Mucosa of stomach (tissue), 1 donor: ENCODE data around the gene MCRS1.
"Not testable (repeated sequence)": the region's sequence is repeated elsewhere in the genome, so short reads cannot be mapped to it uniquely, and the experiment has no call there.

ENCODE experiments used
- H3K27me3 ChIP-seq: one replicate; pipeline ENCODE4 v1.7.0; 2013; ENCODE audit warnings: mild to moderate bottlenecking, low read length; ENCODE audit not compliant: control insufficient read depth, insufficient read depth
- H3K36me3 ChIP-seq: one replicate; pipeline ENCODE4 v1.7.0; 2013; ENCODE audit warnings: low read length; ENCODE audit not compliant: control insufficient read depth, insufficient read depth
- H3K4me1 ChIP-seq: one replicate; pipeline ENCODE4 v1.7.0; 2013; ENCODE audit warnings: mild to moderate bottlenecking, low read length; ENCODE audit not compliant: control insufficient read depth, insufficient read depth
- H3K4me3 ChIP-seq: one replicate; pipeline ENCODE4 v1.7.0; 2013; ENCODE audit warnings: low read length
- H3K9ac ChIP-seq: one replicate; pipeline ENCODE4 v1.7.0; 2013; ENCODE audit warnings: mild to moderate bottlenecking, low read length, moderate library complexity
- H3K9me3 ChIP-seq: one replicate; pipeline ENCODE4 v1.7.0; 2013; ENCODE audit warnings: mild to moderate bottlenecking, low read length, moderate library complexity; ENCODE audit not compliant: control insufficient read depth
- donor health status: Pancreatic carcinoma.

The MCRS1 gene

DNA sequence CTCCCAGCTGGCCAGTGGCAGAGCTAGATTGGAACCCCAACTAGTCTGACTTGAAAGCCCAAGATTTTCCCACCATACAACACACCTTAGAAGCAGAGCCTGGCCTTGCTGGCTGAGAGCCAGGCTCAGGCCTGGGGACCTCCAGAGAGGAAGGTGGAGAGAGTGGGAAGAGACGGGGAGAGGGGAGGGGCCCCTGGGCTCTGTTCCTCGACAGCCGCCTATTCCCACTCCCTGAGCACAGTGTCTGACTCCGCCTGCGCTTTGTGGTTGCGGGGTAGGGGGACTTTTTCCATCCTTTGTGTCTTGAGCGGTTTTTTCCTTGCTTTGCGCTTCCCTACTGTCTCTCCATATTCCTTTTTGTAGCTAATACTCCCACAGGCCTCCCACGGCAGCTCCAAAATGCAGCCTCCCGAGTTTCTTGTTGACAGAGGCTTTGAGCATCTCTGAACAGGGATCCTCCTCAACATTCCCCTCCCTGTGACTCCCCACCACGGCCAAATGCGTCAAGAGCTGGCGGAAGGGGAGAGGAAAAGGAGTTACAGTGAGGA lies 33.1 kb downstream of the MCRS1 start:
- Histone ChIP-seq H3K4me3 (no peak overlapping the region), H3K36me3 (no peaks in the 10 kb centered on the region), H3K9me3 (no peaks in the 10 kb centered on the region), H3K4me1 (peaks cover 11% of the 10 kb centered on the region), H3K27me3 (peaks cover 29% of the 10 kb centered on the region), H3K9ac (no peak overlapping the region)

DNA sequence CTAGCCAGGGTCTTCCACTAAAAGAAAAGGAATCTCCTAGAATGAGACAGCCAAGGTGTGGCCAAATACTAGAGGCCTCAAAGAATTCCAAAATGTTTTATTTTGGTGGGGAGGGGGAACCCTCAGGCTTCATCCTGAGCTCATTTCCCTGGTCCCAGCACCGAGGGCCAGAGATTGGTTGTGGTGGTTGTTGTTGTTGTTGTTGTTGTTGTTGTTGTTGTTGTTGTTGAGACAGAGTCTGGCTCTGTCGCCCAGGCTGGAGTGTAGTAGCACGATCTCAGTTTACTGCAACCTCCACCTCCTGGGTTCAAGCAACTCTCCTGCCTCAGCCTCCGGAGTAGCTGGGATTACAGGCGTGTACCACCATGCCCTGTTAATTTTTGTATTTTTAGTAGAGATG lies 33.8 kb downstream of the MCRS1 start:
- H3K9ac ChIP-seq, H3K9me3 ChIP-seq, H3K36me3 ChIP-seq, H3K4me3 ChIP-seq: not testable (repeated sequence)
- H3K27me3 ChIP-seq: peaks cover 22% of the 10 kb centered on the region
- H3K4me1 ChIP-seq: peaks cover 11% of the 10 kb centered on the region

DNA sequence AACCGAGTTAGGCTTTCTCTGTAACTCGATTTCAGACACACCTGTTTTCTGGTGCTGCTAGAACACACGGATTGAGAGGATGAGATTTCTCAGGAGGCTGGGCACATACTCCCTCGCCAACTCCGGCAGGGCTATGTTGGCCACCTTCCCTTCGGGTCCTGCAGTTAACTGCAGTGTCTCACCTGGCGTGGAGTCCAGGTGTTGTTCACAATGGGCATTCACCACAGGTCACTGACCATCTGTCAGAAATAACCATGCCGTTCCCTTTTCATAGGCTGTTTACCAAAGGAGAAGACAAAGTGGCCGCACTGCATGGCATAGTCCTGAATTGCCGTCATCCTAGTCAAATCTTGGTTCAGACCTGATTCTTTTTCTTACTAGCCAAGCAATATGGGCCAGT lies 34.6 kb downstream of the MCRS1 start:
- peaks cover 10% of the 10 kb centered on the region for H3K4me1 ChIP-seq
- peaks cover 20% of the 10 kb centered on the region for H3K27me3 ChIP-seq
- no peaks in the 10 kb centered on the region for H3K36me3 ChIP-seq
- no peaks in the 10 kb centered on the region for H3K9me3 ChIP-seq
- no peak overlapping the region for H3K4me3 ChIP-seq
- H3K9ac ChIP-seq: no peak overlapping the region

DNA sequence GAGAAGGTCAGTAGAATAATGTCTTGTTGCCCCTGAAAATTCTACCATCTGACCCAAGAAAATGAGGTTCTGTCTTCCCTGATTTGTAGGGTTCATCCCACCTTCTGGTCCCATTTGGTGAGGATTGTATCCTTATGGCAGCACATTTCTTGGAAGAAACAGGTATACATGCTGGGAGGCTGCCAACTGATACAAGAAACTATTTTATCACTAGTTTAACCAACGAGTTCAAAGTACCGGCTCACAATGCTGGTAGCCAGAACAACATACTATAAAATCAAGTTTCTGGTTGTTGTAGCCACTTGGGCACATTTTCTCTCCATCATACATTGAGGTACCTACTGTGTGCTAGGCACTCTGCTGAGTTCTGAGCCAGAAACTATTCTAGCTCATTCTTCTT lies 36.2 kb downstream of the MCRS1 start:
- Histone ChIP-seq H3K9ac (no peak overlapping the region), H3K36me3 (no peaks in the 10 kb centered on the region)

DNA sequence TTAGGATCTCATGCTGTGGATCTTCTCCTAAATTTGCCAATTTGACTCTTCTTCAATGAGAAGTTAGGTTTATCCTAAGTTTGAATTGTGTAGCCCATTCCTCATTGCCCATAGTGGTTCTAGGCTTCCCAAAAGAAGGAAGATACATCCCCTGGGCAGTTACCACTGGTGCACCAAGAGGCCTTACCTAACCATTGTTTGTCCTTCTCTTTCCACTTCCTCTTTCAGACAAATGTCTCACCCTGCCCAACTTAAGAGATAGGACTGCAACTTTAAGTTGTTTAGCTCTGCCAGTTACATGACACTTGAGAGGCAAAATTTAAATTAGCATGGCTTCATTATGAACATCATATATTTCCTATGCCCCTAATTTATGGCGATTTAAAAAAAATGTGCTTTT lies 38.5 kb downstream of the MCRS1 start:
- no peak overlapping the region for H3K9ac ChIP-seq

More for the DNA sequence above, 36.2 kb downstream of the MCRS1 start:
- H3K4me1 ChIP-seq: no peaks in the 10 kb centered on the region
- peaks cover 4% of the 10 kb centered on the region for H3K27me3 ChIP-seq
- H3K9me3 ChIP-seq: no peaks in the 10 kb centered on the region
- H3K4me3 ChIP-seq: no peak overlapping the region

DNA sequence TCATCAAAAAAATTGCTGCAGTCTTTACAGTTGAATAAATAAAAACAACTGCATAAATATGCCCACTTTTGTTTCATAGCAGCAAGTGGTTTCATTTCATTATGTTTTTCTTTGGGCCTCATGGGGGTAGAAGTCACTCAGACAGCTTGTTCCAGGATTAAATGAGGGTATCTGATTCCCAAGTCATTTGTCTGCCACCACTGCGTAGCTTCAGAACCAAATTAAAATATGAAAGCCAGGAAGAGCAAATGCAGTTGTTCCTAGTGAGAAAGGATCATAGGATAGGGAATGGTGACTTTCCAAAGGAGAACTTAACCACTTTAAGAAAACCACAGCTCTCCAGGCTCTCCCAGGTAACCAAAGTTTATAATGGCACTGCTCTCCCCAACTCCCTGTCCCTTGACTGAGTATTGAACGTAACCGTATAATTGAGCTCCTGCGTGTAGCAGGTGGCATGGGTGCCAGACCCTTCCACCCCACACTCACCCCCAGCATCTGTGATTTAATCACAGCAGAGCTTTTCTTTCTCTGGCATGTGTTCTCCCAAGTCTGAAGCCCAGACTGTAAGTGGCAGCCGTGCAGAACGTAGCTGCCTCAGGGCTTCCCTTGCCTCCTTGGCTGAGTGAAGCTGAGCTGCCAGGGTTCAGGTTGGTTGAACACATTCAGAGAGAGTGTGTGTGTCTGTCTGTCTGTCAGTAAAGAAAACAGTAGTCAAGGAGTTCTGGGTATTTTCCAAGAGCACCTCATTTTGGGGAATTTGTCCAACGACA lies 40.4 kb downstream of the MCRS1 start:
- Histone ChIP-seq H3K9me3 (no peaks in the 10 kb centered on the region), H3K4me1 (no peaks in the 10 kb centered on the region), H3K36me3 (no peaks in the 10 kb centered on the region), H3K27me3 (no peaks in the 10 kb centered on the region), H3K9ac (no peak overlapping the region), H3K4me3 (no peak overlapping the region)

More for the DNA sequence above, 38.5 kb downstream of the MCRS1 start:
- no peaks in the 10 kb centered on the region for H3K27me3 ChIP-seq
- H3K36me3 ChIP-seq: no peaks in the 10 kb centered on the region
- H3K4me1 ChIP-seq: no peaks in the 10 kb centered on the region
- H3K9me3 ChIP-seq: no peaks in the 10 kb centered on the region
- no peak overlapping the region for H3K4me3 ChIP-seq

DNA sequence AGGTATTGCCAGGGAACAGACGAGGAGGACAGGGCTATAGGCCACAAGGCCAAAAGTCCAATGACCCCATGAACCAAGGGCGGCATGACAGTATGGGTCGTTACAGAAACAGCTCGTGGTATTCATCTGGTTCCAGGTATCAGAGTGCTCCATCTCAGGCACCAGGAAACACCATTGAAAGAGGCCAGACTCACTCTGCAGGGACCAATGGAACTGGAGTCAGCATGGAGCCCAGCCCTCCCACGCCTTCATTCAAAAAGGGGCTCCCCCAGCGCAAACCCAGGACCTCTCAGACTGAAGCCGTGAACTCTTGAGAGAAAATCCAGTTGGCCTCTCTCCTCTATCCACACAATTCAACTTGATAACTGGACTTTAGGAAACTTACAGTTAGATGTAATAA lies 42.0 kb downstream of the MCRS1 start:
- Histone ChIP-seq H3K9me3 (no peaks in the 10 kb centered on the region), H3K4me1 (no peaks in the 10 kb centered on the region), H3K4me3 (no peak overlapping the region), H3K27me3 (no peaks in the 10 kb centered on the region), H3K9ac (no peak overlapping the region), H3K36me3 (no peaks in the 10 kb centered on the region)

DNA sequence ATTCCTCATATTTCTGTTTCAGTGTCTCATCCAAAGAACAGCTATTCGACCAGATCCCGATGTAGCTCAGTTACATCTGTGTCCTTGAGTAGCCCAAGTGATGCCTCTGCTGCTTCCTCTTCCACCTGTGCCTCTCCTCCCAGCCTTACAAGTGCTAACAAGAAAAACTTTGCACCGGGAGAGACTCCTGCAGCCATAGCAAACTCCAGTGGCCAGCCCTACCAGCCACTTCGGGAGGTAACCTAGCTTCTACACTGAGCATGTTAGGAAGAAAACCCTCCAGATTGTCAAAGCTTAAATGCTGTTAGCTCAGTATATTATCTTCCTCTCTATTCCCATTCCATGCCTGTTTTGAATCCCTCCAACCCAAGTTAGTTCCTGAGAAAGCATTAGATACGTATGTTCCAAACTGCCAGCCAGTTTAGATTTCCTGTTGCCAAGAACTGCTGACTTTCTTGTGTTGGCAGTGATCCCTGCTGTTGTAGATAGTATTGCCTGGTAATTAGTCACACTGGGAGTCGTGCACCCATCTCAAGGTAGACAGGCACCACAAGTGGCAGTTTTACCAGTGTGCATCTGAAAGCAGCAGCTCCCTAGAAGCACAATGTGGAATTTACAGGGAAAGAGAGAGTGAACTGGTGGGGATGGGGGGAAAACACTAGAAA lies 43.1 kb downstream of the MCRS1 start:
- Histone ChIP-seq H3K9ac (no peak overlapping the region), H3K4me1 (no peaks in the 10 kb centered on the region), H3K9me3 (no peaks in the 10 kb centered on the region), H3K27me3 (no peaks in the 10 kb centered on the region), H3K4me3 (no peak overlapping the region), H3K36me3 (no peaks in the 10 kb centered on the region)

DNA sequence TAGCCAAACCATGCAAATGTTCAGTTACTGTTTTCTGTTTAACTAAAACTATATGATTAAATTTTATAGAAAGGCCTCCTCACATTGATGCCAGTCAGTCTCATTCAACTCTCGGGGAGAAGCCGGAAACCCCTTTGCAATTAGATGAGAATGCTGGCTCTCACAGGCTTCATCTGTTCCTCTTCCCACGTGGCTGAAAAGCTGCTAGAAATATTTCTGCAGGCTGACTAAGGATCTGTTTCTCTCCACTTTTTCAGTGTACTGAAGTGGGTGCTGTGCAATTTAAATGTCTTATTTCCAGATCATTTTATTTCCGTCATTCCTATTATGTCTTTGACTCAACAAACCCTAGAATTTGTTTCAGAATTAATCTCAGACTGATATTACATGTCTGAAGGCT lies 46.6 kb downstream of the MCRS1 start:
- no peaks in the 10 kb centered on the region for H3K9me3 ChIP-seq
- no peak overlapping the region for H3K9ac ChIP-seq
- no peaks in the 10 kb centered on the region for H3K4me1 ChIP-seq
- H3K4me3 ChIP-seq: no peak overlapping the region
- H3K36me3 ChIP-seq: no peaks in the 10 kb centered on the region
- no peaks in the 10 kb centered on the region for H3K27me3 ChIP-seq

DNA sequence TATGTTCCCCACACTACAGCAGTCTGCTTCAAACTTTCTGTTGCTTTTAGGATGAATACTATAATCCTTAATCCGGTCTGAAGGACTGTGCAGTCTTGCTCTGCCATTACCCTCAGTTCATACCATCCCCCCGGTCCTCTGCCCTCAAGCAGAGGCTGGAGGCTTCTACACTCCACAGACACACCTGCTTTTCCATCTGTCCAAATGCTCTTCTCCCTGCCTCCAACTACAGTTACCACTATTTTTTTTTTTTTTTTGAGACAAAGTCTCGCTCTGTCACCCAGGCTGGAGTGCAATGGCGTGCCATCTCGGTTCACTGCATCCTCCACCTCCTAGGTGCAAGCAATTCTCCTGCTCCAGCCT lies 48.4 kb downstream of the MCRS1 start:
- H3K9ac ChIP-seq: no peak overlapping the region
- H3K4me3 ChIP-seq: no peak overlapping the region
- H3K27me3 ChIP-seq: no peaks in the 10 kb centered on the region
- no peaks in the 10 kb centered on the region for H3K4me1 ChIP-seq
- H3K36me3 ChIP-seq: no peaks in the 10 kb centered on the region
- H3K9me3 ChIP-seq: no peaks in the 10 kb centered on the region

DNA sequence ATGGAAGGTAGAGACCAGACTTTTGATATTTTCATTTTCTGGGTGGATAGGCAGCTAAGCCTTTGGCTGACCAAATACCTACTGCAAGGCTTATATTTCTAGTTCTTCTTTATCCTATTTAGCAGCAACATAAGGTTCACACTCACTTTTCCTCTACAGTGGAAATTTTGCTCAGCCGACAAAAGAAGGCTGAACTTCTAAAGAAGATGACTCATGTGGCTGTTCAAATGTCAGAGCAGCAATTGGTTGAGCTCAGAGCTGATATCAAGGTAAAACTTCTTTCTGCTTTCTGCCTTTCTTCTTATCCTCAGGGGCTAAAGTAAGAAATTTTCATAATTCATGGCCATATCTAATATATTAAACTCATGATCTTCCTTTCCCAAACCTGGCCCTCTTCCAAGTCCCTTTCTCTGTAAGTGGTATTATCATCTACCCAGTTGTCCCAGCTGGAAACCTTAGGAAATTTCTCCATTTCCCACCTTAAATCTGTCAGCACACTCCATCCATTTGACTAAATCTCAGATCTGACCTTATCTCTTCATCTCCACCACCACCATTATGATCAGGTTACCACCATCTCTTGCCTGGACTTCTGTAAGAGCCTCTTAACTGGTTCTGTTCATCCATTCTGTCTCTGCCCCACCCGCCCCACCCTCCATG lies 48.9 kb downstream of the MCRS1 start:
- no peak overlapping the region for H3K4me3 ChIP-seq
- no peaks in the 10 kb centered on the region for H3K27me3 ChIP-seq
- no peaks in the 10 kb centered on the region for H3K36me3 ChIP-seq
- no peaks in the 10 kb centered on the region for H3K4me1 ChIP-seq
- no peak overlapping the region for H3K9ac ChIP-seq
- no peaks in the 10 kb centered on the region for H3K9me3 ChIP-seq

DNA sequence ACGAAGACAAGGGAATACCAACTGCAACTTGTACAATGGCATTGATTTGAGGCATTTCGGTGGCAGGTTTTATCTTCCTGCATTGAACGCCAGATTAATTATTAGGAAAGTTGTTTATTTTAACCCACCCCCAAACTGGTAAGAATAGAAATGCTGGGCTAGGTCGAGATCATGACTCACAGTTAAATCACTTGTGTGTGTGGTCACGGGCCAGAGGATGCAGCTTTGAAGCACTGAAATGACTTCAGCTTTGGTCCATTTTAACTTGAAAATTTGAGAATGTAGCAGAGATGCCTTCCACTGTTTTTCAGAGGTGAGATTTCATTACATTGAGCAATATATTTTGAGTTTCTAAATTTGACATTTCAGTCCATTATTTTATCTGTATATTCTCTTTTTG lies 52.7 kb downstream of the MCRS1 start:
- no peak overlapping the region for H3K4me3 ChIP-seq
- no peaks in the 10 kb centered on the region for H3K9me3 ChIP-seq
- H3K9ac ChIP-seq: no peak overlapping the region
- H3K4me1 ChIP-seq: no peaks in the 10 kb centered on the region
- H3K36me3 ChIP-seq: no peaks in the 10 kb centered on the region
- H3K27me3 ChIP-seq: no peaks in the 10 kb centered on the region
